GM21576 (cell line): ENCODE measurements around the gene RAD21L1.
"Not testable (repeated sequence)": the region's sequence is repeated elsewhere in the genome, so short reads cannot be mapped to it uniquely, and the experiment has no call there.

Source experiments
- ATAC-seq: cut with Tn5 transposase; IDR thresholded peaks from one replicate; pipeline ENCODE4 v1.9.1; 2021; ENCODE audit warnings: mild to moderate bottlenecking, moderate library complexity; ENCODE audit not compliant: unreplicated experiment

The RAD21L1 gene

GRCh38 chr20:1199212-1199873 lies 26.5 kb upstream of the RAD21L1 start:
- no peak for ATAC-seq

DNA sequence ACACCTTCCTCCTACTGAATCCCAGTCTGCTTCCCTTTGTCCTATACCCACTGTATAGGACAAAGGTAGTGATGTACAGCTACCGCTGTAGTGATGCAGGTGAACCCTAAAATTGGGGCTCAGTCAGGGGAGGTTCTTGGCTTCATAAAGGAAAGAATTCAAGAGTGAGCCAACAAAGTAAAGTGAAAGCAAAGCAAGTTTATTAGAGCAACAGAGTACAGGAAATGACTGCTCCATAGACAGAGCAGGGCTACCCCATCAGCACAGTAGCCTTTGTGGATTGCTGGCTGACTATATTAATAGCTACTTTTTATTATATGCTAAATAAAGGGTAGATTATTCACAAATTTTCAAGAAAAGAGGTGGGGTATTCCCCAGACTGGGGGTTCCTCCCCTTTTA lies 25.9 kb upstream of the RAD21L1 start:
- no peak for ATAC-seq

- no peak for ATAC-seq
These were observed 22.9 kb upstream of the RAD21L1 start, which contains the start of gene C20orf202 for GRCh38 chr20:1202762-1203504. Gene C20orf202 (plus strand): TSS chr20:1203454. CDS start chr20:1203586, 132 bp downstream.

DNA sequence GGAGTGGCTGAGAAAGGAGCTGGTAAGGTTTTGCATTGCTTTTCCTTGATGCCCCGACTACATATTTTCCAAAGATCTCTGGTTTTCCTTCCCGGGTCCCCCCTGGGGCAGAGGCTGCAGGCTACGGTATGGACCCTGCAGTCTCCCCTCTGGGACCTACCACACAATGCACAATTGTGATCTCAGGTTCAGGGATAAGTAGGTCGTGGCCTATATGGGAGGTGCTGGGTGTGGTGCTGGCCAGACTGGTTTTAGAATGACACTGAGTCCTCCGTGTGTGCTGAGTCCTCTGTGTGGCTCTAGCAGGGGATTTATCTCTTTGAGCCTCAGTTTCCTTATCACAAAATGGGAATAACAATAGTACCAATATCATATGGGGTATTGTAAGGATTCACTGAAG lies 22.2 kb upstream of the RAD21L1 start:
- ATAC-seq: no peak

GRCh38 chr20:1204113-1204512 lies 21.7 kb upstream of the RAD21L1 start:
- no peak for ATAC-seq

DNA sequence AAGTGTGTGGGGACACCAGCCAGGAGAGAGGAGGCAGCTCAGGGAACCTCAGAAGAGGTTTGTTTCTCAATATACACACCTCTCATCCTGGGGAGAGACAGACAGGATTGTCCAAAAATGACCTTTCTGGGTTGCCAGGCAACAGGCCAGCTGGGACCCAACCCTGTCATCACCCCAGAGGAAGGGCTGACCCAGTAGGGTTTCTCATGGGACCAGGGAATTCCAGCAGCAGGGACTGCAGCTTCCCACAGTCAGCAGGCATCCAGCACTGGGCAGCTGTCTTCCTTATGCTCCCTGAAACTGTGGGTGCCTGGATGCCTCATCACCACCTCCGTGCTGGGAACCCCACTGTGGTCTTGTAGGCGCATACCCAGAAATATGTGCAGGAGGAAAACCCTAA lies 21.3 kb upstream of the RAD21L1 start:
- no peak for ATAC-seq

DNA sequence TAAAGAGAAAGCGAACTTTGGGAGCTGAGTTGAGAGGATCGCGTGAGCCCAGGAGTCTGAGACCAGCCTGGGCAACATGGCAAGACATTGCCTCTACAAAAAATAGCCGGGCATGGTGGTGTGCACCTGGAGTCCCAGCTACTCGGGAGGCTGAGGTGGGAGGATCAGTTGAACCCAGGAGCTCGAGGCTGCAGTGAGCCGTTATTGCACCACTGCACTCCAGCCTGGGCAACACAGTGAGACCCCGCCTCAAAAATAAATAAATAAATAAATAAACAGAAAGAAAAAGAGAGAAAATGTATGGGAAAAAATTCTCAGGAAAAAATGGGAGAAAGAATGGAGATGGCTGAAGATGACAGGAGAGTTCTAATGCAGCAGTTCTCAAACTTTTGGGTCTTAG lies 20.0 kb upstream of the RAD21L1 start:
- ATAC-seq: no peak

DNA sequence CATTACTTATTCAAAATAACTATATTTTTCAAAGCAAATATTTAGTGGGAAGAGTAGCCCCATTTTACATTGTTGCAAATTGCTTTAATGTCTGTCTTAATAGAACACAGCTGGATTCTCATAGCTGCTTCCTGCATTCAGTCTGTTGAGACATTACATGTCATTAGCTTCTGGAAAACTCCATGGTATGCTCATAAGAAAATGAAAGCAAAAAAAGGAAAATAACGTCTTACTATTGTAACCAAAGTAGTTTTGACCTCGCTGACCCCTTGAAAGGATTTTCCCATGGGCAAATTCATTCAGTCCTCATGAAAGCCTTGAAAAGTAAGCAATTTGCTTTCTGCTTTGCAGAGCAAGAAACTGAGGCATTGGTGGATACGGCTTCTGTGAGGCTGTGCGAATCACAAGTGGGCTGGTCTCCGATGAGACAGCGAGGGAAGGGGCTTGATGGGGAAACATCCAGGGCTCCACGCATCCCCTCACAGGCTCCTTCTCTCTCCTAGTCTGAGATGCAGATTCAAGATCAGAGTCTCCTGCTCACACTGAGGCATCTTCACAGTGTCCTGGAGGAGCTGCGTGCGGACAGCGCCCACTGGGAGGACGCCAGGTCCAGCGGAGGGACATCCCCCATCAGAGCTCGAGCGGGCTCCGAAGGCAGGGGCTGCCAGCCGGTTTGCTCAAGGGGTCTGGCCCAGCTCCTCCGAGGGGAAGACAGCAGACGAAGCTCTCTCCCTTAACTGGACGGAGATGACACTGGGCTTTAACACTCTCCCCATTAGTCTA lies 19.3 kb upstream of the RAD21L1 start:
- no peak for ATAC-seq

DNA sequence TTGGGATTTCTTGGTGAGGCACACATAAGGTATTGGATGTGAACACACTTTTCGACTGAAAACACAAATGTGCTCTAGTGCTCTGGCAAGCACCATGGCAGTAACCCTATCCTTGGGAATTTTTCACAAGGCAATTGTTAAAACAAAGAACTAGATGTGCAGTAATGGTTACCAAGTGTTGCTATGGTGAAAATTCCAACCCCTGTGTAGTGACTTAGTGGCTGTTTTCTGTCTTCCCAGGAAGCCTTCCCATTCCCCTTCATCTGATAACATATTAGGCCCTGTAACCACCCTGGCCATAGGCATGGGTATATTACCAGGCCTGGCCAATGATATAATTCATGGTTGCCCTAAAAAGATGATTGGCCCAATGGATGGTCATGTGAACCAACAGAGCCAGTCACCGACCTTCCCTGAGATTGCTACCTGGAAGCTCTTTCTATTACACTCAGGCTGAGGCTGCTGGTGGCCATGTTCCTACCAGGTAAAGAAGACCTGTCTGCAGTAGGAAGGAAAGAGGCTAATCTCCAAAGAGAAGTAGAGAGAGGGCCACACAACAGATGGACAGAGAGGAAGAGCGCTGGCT lies 18.5 kb upstream of the RAD21L1 start:
- no peak for ATAC-seq

DNA sequence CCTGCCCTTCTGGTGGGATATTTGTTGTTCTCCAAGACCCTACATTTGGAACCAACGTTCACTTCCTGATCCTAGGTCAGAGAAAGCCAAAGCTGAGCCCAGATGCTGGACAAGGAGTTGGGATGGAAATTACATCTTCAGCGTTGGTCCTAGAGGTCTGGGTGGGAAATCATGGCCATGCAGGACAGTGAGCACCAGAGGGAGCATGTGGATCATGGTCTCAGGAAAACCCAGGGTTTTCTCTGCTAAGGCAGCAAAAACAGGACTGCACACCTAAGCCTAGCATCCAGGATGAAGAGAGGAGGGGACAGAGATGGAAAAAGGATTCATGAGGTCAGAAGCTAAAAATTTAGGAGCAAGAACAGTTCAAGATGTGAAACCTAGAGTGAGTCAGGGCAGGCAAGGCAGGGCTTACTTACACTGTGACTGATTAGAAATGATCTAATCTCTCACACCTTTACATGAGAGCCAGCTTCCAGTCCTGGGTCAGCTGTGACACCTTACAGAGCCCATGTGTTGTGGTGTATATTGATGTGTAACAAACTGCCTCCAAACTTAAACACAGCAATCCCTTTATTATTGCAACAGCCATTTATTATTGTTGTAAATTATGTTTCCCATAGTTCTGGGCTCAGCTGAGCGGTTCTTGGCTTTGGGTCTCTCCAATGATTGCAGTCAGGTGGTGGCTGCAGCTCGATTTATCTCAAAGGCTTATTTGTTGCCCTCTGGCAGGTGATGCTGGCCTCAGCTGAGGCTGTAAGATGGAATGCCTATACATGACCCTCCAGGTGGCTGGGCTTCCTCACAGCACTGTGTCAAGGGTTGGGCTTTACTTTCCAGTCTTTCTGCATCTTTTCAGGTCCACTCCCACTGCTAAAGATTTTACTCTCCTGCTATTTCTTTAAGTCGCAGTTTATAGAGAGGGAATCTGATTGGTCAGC lies 16.1 kb upstream of the RAD21L1 start:
- ATAC-seq: no peak

DNA sequence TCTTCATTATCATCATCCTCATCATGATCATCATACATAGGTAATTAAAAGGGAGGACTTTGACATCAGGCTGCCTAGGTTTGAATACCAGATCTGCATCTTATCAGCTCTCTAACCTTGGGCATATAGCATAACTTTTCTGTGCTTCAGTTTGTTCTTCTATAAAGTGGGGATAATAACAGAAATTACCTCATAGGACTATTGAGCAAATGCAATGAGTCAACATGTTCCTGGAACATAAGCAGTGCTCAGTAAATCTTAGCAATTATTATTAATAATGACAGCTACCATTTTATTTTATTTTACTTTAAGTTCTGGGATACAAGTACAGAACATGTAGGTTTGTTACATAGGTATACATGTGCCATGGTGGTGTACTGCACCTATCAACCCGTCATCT lies 15.3 kb upstream of the RAD21L1 start:
- ATAC-seq: no peak

DNA sequence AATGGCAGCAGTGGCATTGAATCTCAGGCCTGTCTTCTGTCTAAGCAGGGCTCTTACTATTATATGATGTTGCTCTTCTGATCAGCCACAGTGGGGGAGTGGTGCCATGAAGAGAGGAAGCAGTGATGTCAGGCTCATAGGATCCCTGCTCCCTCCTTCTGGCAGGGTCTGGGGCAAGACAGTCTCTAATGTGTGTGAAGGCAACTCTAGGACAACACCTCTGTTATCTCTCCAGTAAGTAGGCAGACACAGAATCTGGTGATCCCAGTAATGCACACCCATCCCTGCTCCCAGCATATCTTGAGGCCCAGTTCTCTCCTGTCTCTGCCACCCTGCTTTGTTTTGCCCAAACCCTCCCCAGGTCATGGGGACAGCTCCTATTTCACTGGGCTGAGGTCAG lies 13.8 kb upstream of the RAD21L1 start:
- ATAC-seq: no peak

DNA sequence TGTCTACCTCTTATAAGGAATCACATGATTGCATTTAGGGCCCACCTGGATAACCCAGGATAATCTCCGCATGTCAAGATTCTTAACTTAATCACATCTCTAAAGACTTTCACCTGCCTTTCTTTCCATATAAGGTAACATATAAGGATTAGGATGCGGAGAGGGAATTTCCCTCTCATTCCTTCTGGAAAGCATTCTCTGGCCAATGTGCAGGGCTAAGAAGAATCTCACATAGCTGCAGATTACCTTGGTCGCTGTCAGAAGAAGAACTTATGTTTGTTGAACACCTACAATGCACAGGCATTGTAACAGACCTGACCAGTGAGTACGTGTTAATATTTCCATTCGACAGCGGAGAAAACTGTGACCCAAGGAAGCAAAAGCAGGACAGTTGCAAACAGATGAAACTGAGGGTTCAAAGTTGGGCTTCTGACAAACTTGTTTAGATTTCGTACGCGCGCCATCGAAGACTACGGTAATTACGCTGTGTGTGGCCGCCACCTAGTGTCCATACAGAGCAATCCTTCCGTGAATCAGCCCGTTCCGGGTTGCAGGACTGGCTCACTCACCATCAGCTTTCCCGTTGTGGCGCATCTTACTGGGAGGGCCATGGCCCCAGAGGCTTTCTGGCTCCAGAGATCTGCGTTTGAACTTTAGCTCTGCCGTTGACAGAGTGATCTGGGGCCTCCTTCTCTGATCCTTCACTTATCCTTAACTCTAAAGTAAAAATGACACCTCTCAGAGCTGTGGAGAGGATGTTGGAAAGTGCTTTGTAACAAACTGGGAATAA lies 13.0 kb upstream of the RAD21L1 start:
- ATAC-seq: peak; percentile 71

- ATAC-seq: no peak
These were observed 11.0 kb upstream of the RAD21L1 start for GRCh38 chr20:1214838-1215261.

- no peak for ATAC-seq
These were observed 10.3 kb upstream of the RAD21L1 start for GRCh38 chr20:1215386-1216170.

DNA sequence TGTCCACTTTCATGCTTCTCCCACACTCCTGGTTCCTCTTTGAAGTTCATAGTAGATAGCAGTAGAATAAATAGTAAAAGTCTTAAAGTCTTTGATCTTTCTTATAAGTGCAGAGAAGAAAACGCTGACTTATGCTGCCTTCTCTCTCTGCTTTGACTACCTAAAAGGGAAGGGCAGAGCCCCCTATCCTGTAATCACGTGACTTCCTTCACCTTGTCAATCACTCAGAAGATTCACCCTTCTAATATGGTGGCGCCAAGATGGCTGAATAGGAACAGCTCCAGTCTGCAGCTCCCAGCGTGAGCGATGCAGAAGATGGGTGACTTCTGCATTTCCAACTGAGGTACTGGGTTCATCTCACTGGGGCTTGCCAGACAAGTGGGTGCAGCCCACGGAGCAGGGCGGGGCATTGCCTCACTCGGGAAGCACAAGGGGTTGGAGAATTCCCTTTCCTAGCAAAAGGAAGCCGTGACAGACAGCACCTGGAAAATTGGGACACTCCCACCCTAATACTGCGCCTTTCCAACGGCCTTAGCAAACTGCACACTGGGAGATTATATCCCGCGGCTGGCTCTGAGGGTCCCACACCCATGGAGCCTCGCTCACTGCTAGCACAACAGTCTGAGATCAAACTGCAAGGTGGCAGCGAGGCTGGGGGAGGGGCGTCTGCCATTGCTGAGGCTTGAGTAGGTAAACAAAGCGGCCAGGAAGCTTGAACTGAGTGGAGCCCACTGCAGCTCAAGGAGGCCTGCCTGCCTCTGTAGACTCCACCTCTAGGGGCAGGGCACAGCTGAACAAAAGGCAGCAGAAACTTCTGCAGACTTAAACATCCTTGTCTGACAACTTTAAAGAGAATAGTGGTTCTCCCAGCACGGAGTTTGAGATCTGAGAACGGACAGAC lies 9.1 kb upstream of the RAD21L1 start:
- ATAC-seq: not testable (repeated sequence)

- ATAC-seq: not testable (repeated sequence)
These were observed 3.1 kb upstream of the RAD21L1 start for GRCh38 chr20:1222750-1223149.
